PC-9 (cell line): Measurements from ENCODE around the gene GRIP1.

Experiments
- CTCF ChIP-seq: fragments of 200-600 bp; sonication (generic); conservative IDR thresholded peaks from 2 replicates; pipeline ENCODE4 v1.6.1; 2017; ENCODE audit warnings: mixed run types, antibody characterized with exemption, mild to moderate bottlenecking, moderate library complexity
- EZH2 ChIP-seq: fragments of 200-600 bp; sonication (generic); IDR thresholded peaks from 2 replicates; pipeline ENCODE4 v1.8.0; 2017; ENCODE audit warnings: antibody characterized with exemption, low read depth

GRCh38 chr12:66676241-66676640, 2.6 kb downstream of the GRIP1 start:
- no peak for TF ChIP-seq CTCF
- no peak for TF ChIP-seq EZH2
